GM18499 (cell line): ENCODE results near the gene GHRL.
"Not testable (repeated sequence)": the region's sequence is repeated elsewhere in the genome, so short reads cannot be mapped to it uniquely, and the experiment has no call there.

Experiments
- ATAC-seq: cut with Tn5 transposase; IDR thresholded peaks from one replicate; pipeline ENCODE4 v1.9.1; 2021; ENCODE audit warnings: moderate number of reproducible peaks; ENCODE audit not compliant: insufficient read depth, unreplicated experiment

Gene GHRL

GRCh38 chr3:10303105-10303504 lies 10.4 kb upstream of the GHRL start:
- ATAC-seq: no peak

DNA sequence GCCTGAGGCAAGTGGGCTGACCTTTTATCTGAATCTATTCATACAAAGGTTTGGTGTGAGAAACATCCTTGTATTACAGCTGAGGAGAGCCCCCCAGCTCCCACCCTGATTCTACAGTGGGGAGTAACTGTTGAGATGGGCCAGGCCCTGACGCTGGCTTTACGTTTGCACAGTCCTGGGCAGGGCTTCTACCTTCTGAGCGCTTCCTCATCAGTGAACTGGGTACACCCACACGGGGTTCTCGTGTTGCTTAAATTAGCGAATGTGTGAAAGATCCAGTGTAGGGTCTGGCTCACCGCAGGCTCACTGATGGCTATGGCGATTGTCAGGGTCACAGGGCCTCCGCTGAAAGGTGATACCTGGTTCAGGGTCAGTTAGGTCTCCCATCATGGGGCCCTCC lies 7.3 kb upstream of the GHRL start:
- no peak for ATAC-seq

DNA sequence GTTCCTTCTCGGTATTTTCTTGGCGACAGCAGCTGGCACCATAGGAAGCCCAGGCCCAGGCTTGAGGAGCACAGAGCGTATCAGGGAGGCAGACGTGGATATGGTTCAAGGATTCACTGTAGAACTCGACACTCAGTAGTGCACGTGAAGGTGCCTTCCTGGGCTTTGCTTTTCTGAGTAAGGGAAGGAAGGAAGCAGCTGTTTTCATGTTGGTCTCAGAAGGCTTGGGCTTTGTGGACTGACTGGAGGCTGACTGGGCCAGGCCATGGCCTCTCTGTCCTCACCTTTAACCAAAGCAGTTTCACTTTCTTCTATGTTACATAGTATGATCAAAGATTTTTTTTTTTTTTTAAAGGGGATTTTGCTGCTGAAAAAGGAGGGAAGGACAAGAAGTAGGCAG lies 6.9 kb upstream of the GHRL start:
- no peak for ATAC-seq

DNA sequence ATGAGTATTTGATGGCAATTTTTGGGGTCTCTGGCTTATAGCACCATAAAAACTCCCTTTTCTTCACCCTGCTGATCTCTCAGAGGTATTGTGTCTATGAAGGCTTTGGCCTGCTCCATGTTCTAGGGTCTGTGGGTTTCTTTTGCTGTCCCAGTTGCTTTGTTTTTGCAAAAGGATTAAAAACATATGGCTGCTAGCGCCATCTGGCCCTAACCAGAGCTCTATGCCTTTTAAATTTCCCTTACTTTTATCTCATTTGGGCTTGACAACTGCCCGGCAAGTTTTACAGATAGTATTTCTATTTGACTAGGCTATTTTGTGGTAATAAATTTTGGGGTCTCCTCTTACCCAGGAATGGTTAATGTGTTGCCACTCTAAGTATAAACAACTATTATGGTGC lies 6.4 kb upstream of the GHRL start:
- ATAC-seq: no peak

- not testable (repeated sequence) for ATAC-seq
Measured at GRCh38 chr3:10298064-10298463, 5.3 kb upstream of the GHRL start.

GRCh38 chr3:10294030-10294586 lies 1.4 kb upstream of the GHRL start:
- ATAC-seq: no peak

- no peak for ATAC-seq
Measured at GRCh38 chr3:10291641-10292040, 1.1 kb downstream of the GHRL start.

GRCh38 chr3:10290481-10291176 lies 2.1 kb downstream of the GHRL start:
- ATAC-seq: no peak

DNA sequence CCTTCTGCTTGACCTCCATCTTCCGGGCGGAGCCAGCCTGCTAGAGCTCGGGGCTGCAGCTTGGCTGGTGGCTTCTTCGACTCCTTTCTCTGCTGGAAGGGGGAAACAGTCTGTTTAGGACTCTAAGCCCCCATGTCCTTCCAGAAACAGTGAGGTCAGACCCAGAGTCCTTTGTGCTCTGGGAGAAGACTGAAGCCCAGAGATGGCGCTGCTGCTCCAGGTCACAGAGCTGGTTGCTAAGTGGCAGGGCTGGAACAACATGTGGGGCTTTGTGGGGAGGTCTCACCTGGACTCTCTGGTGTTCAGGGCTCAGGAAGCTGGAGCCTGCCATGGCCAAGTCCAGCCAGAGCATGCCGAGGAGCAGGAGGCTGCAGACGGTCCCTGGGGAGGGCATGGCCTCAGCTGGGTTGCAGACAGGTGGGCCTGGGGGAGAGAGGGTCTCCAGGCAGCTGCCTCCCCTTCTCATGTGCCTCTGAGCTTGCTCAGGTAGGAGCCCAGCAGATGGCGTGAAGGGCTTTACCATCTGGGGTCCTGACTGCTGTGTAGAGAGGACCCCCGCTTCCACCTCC lies 2.9 kb downstream of the GHRL start:
- ATAC-seq: no peak

DNA sequence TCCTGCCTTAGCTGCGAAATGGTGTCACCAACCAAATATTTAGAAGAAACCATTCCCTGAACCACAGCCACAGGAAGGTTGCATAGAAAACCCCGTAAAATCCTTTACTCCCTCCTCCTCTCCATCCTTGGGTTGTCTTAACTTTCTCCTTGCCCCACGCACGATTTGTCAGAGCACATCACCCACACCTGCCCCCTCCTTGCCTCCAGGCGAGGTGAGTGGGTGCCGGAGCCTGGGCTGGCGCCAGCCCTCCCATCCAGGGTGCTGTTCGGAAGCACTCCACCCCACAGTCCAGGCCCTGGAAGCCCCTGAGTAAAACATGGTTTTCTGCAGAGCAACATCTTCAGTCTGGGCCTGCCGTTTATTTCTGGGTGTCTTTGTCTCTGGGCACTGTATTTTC lies 3.7 kb downstream of the GHRL start:
- ATAC-seq: no peak

DNA sequence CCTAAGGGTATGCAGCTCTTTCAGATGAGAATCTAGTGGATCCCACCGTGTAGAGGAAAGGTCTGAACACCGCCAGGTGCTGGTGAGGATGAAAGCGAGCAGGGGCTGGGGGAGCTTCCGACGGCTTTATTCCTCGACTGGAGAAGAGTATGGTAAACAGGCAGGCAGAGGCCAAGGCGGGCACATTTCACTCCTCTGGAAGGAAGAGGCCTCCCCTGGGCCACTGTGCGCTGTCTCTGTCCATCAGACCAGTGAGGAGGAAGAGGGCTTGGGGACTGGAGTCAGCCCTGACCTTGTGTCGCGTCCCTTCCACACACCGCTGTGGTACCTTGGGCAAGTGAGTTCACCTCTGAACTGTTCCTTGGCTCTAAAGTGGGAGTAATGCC lies 4.2 kb downstream of the GHRL start:
- no peak for ATAC-seq

DNA sequence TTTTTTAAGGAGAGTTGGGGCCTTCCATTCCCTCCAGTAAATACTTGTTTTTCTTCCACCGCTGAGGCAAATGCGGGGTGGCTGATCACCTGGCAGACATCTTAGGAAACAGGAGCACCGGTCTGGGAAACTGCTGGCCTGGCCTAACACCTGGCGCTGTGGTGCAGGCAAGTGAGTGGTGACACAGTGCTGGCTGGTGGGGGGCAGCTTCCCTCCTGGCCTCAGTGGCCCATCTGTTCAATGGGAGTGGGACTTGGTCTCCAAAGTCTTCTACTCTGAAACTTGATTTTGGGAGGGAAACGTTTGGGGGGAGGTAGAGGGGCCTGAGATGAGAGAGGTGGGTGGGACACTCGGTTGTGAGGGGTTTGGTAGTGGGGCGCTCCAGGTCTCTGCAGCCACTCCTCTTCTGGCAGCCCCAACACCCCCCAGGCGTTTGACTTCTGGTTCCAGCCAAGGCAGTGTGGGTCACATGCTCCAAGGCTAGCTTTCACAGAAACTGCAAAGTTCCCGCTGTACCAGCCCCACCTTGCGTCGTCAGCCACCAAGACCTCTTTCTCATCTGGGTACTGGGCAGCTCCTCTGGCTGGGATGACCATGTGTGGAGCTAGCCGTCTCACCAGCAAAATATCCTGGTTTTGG lies 4.7 kb downstream of the GHRL start:
- ATAC-seq: no peak

GRCh38 chr3:10286596-10287295 lies 6.0 kb downstream of the GHRL start:
- ATAC-seq: no peak

DNA sequence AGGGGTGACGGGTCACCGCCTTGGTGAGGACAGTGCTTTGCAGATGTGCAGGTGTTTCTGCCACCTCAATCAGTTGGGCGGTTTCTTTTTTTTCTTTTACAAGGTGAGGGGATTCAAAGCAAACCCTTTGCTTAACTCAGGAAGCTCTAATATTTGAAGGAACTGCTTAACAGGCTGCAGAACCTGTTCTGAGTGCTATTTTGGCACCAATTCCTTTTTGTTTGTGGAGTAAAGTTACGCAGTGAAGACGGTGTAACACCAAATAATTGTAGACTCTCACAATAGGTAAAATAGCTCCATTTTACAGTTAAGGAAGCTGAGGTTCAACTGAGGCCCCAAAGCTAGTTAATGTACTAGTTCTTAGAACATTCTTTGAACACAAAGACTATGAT lies 6.6 kb downstream of the GHRL start:
- no peak for ATAC-seq

GRCh38 chr3:10285272-10286132 lies 7.2 kb downstream of the GHRL start:
- no peak for ATAC-seq

DNA sequence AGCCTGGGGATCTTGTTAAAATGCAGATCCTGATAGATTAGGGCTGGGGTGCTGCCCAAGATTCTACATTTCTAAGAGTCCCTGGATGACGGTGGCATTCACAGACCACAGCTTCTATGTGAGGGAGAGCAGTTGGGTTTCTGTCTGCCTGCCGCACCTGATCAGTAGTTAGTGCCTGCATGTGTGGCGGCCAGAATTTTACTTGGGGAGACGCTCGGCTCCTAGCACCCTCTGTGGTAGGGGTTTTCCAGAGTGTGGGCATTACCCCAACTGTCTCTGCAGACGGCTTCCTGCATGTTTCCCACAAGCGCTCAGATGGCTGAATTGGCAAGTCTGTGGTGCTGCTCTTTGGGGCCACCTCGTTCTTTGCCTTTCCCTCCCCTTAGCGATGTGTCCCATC lies 8.3 kb downstream of the GHRL start:
- no peak for ATAC-seq

DNA sequence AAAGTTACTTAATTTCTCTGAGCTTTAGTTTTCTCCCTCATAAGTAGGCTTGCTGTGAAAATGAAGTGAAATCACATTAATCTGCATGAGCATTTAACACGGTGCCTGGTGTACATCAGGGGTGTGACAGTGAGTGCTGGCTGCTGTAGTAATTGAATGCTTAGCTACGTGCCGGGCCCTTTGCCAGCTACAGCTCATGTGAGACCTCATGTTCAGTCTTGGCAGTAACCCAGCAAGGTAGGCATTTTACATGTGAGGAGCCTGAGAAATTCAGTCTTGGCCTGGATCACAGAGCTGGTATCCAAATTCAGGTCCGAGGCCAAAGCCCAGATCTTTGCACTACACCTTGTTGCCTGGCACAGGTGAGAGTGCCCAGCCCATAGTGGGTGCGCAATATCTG lies 9.1 kb downstream of the GHRL start:
- ATAC-seq: no peak

DNA sequence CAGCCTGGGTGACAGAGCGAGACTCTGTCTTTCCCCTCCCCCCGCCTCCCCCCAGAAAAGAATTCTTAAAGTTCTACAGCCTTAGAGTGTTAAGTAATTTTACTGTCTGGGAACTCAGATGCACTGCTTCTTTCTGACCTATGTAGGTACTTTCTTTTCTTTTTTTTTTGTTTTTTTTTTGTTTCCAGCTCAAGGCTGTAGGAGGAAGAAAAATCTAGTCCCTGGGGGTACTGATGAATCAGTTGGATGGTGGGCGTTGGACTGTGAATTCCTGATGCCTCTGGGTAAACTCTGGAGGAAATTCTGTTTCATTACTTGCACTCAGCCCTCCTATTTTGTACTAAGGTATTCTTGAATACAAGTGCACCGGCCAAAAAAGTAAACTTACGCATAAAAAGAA lies 10.8 kb downstream of the GHRL start:
- no peak for ATAC-seq

- no peak for ATAC-seq
Measured at GRCh38 chr3:10280571-10280970, 12.2 kb downstream of the GHRL start.

- ATAC-seq: no peak
Measured at GRCh38 chr3:10280177-10280529, 12.6 kb downstream of the GHRL start.
